ENCODE data around the gene ZC3H7B.

The ZC3H7B gene

GRCh38 chr22:41362615-41363014, 61.3 kb downstream of the ZC3H7B start:
- peaks cover 6% of the 10 kb centered on the region for H3K4me1 Mint-ChIP-seq (ENCODE audit: low read depth)
- DNase-seq: no peak
- H3K9me3 Mint-ChIP-seq: no peaks in the 10 kb centered on the region
- H3K27ac Mint-ChIP-seq: no peak overlapping the region
- H3K36me3 Mint-ChIP-seq (ENCODE audit: low read depth): peaks cover 12% of the 10 kb centered on the region
- H3K27me3 Mint-ChIP-seq: peaks cover 9% of the 10 kb centered on the region
- no peak overlapping the region for H3K4me3 Mint-ChIP-seq

DNA sequence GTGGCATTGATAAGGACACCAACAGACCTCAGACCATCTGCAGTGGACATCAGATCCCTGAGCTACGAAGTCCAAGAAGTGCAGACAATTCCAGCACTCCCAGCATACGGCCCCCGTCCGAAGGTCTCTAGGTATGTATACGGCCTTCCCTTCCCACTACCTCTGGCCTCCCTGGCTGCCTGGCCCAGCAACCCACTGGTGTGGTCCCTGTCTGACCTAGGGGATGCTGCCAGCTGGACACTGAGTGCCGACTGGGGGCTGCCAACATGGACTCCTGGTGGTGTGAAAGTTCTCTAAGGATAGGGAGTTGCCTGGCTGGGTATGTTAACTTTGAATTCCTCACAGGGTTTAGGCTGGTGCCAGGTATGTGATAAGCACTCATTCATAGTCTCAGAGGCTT, 62.9 kb downstream of the ZC3H7B start:
- H3K4me1 Mint-ChIP-seq (ENCODE audit: low read depth): peaks cover 6% of the 10 kb centered on the region
- H3K36me3 Mint-ChIP-seq (ENCODE audit: low read depth): peaks cover 4% of the 10 kb centered on the region
- H3K27ac Mint-ChIP-seq: no peak overlapping the region
- H3K9me3 Mint-ChIP-seq: no peaks in the 10 kb centered on the region
- peaks cover 9% of the 10 kb centered on the region for H3K27me3 Mint-ChIP-seq
- no peak for DNase-seq
- H3K4me3 Mint-ChIP-seq: no peak overlapping the region

GRCh38 chr22:41364955-41365354, 63.6 kb downstream of the ZC3H7B start:
- Mint-ChIP-seq H3K4me3 (no peak overlapping the region), H3K27me3 (peaks cover 9% of the 10 kb centered on the region), H3K36me3 (ENCODE audit: low read depth) (no peaks in the 10 kb centered on the region), H3K27ac (no peak overlapping the region), H3K4me1 (ENCODE audit: low read depth) (peaks cover 6% of the 10 kb centered on the region), H3K9me3 (no peaks in the 10 kb centered on the region)
- DNase-seq: no peak

DNA sequence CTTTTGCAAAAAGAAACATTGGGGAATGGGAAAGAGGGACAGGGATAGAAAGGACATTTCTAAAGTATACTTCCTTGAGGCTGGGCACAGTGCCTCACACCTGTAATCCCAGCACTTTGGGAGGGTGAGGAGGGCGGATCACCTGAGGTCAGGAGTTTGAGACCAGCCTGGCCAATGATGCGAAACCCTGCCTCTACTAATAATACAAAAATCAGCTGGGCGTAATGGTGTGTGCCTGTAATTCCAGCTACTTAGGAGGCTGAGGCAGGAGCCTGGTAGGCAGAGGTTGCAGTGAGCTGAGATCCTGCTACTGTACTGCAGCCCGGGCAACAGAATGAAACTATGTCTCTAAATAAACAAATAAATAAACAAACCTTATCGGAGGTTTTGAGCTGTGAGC, 64.1 kb downstream of the ZC3H7B start:
- Mint-ChIP-seq H3K27ac (no peak overlapping the region), H3K4me1 (ENCODE audit: low read depth) (peaks cover 6% of the 10 kb centered on the region), H3K9me3 (no peaks in the 10 kb centered on the region), H3K36me3 (ENCODE audit: low read depth) (no peaks in the 10 kb centered on the region), H3K27me3 (peaks cover 9% of the 10 kb centered on the region), H3K4me3 (no peak overlapping the region)
- no peak for DNase-seq

DNA sequence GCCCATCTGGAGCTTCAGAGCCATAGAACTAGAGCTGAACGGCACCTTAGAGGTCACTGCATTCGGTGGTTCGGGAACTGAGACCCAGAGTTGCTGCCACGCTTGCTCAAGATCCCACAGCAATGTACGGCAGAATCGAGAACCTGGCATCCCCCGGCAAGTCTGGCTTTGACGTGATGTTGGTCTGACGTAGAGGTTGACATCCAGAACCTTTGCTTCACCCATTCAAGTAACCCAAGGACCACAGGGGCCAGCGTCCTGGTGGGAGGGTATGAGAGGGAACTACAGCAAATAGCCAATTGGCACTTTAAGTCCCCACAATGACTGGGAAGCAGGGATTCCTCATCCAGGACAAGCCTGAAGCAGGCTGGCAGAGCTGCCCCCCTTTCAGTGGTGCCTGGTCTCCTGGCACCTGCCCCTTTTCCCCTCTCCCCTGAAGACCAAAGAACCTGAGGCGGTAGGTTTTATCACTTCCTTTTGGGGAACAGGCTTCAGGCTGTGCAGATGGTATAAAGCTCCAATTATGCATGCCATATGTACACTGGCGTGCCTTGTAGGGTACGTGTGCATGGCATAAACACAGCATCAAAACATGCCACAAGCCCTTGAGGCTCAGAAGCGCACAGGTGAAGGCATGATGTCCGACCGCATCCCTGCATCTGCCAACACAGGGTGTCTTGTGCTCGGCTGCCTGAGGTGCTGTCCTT, 65.2 kb downstream of the ZC3H7B start:
- peaks cover 9% of the 10 kb centered on the region for H3K27me3 Mint-ChIP-seq
- no peak overlapping the region for H3K4me3 Mint-ChIP-seq

GRCh38 chr22:41367039-41367679, 65.8 kb downstream of the ZC3H7B start:
- no peaks in the 10 kb centered on the region for H3K9me3 Mint-ChIP-seq
- no peaks in the 10 kb centered on the region for H3K36me3 Mint-ChIP-seq (ENCODE audit: low read depth)
- peaks cover 9% of the 10 kb centered on the region for H3K27me3 Mint-ChIP-seq
- peaks cover 6% of the 10 kb centered on the region for H3K4me1 Mint-ChIP-seq (ENCODE audit: low read depth)
- DNase-seq: peak; percentile 42
- no peak overlapping the region for H3K4me3 Mint-ChIP-seq
- H3K27ac Mint-ChIP-seq: no peak overlapping the region

More for the DNA sequence above, 65.2 kb downstream of the ZC3H7B start:
- no peak overlapping the region for H3K27ac Mint-ChIP-seq
- no peaks in the 10 kb centered on the region for H3K9me3 Mint-ChIP-seq
- DNase-seq: no peak
- peaks cover 6% of the 10 kb centered on the region for H3K4me1 Mint-ChIP-seq (ENCODE audit: low read depth)
- H3K36me3 Mint-ChIP-seq (ENCODE audit: low read depth): no peaks in the 10 kb centered on the region

GRCh38 chr22:41367680-41368542, 66.6 kb downstream of the ZC3H7B start:
- Mint-ChIP-seq H3K27ac (no peak overlapping the region), H3K36me3 (ENCODE audit: low read depth) (no peaks in the 10 kb centered on the region), H3K9me3 (no peaks in the 10 kb centered on the region), H3K27me3 (peaks cover 9% of the 10 kb centered on the region), H3K4me1 (ENCODE audit: low read depth) (peaks cover 6% of the 10 kb centered on the region), H3K4me3 (no peak overlapping the region)
- DNase-seq: no peak

GRCh38 chr22:41368543-41369423, 67.5 kb downstream of the ZC3H7B start:
- no peak for DNase-seq
- no peak overlapping the region for H3K27ac Mint-ChIP-seq
- H3K9me3 Mint-ChIP-seq: no peaks in the 10 kb centered on the region
- no peak overlapping the region for H3K4me3 Mint-ChIP-seq
- peaks cover 6% of the 10 kb centered on the region for H3K4me1 Mint-ChIP-seq (ENCODE audit: low read depth)
- H3K36me3 Mint-ChIP-seq (ENCODE audit: low read depth): no peaks in the 10 kb centered on the region
- peaks cover 9% of the 10 kb centered on the region for H3K27me3 Mint-ChIP-seq

GRCh38 chr22:41369424-41369745, 68.1 kb downstream of the ZC3H7B start:
- no peak overlapping the region for H3K4me3 Mint-ChIP-seq
- H3K9me3 Mint-ChIP-seq: no peaks in the 10 kb centered on the region
- H3K27ac Mint-ChIP-seq: no peak overlapping the region
- no peaks in the 10 kb centered on the region for H3K36me3 Mint-ChIP-seq (ENCODE audit: low read depth)
- H3K27me3 Mint-ChIP-seq: peaks cover 9% of the 10 kb centered on the region
- DNase-seq: no peak
- peaks cover 6% of the 10 kb centered on the region for H3K4me1 Mint-ChIP-seq (ENCODE audit: low read depth)

DNA sequence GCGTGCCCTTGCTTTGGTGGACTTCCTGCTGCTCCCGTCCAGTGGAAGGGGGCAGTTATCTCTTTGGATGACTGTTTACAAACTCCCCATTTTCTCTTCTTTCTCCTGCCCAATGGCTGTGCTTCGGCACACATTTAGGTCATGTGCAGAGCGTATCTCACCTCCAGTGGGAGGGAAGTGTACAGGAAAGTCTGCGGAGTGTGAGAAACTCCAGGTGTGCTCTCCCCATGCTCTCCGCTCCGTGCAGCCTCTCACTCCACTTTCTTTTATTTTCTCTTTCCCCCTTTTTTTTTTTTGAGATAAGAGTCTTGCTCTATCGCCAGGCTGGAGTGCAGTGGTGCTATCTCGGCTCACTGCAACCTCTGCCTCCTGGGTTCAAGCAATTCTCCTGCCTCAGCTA, 68.5 kb downstream of the ZC3H7B start:
- no peak overlapping the region for H3K27ac Mint-ChIP-seq
- H3K9me3 Mint-ChIP-seq: no peaks in the 10 kb centered on the region
- H3K36me3 Mint-ChIP-seq (ENCODE audit: low read depth): no peaks in the 10 kb centered on the region
- DNase-seq: no peak
- H3K4me3 Mint-ChIP-seq: no peak overlapping the region
- peaks cover 9% of the 10 kb centered on the region for H3K27me3 Mint-ChIP-seq
- peaks cover 6% of the 10 kb centered on the region for H3K4me1 Mint-ChIP-seq (ENCODE audit: low read depth)

GRCh38 chr22:41377846-41378245, 76.5 kb downstream of the ZC3H7B start:
- no peaks in the 10 kb centered on the region for H3K36me3 Mint-ChIP-seq (ENCODE audit: low read depth)
- no peak overlapping the region for H3K27ac Mint-ChIP-seq
- no peak for DNase-seq
- no peaks in the 10 kb centered on the region for H3K9me3 Mint-ChIP-seq
- no peak overlapping the region for H3K4me3 Mint-ChIP-seq
- H3K27me3 Mint-ChIP-seq: no peaks in the 10 kb centered on the region
- peaks cover 13% of the 10 kb centered on the region for H3K4me1 Mint-ChIP-seq (ENCODE audit: low read depth)

GRCh38 chr22:41380993-41381328, 79.6 kb downstream of the ZC3H7B start:
- peak overlapping the region; percentile 83 for H3K4me3 Mint-ChIP-seq
- H3K27me3 Mint-ChIP-seq: no peaks in the 10 kb centered on the region
- H3K4me1 Mint-ChIP-seq (ENCODE audit: low read depth): peaks cover 20% of the 10 kb centered on the region
- no peak for DNase-seq
- peak overlapping the region; percentile 99 for H3K27ac Mint-ChIP-seq
- no peaks in the 10 kb centered on the region for H3K36me3 Mint-ChIP-seq (ENCODE audit: low read depth)
- no peaks in the 10 kb centered on the region for H3K9me3 Mint-ChIP-seq

DNA sequence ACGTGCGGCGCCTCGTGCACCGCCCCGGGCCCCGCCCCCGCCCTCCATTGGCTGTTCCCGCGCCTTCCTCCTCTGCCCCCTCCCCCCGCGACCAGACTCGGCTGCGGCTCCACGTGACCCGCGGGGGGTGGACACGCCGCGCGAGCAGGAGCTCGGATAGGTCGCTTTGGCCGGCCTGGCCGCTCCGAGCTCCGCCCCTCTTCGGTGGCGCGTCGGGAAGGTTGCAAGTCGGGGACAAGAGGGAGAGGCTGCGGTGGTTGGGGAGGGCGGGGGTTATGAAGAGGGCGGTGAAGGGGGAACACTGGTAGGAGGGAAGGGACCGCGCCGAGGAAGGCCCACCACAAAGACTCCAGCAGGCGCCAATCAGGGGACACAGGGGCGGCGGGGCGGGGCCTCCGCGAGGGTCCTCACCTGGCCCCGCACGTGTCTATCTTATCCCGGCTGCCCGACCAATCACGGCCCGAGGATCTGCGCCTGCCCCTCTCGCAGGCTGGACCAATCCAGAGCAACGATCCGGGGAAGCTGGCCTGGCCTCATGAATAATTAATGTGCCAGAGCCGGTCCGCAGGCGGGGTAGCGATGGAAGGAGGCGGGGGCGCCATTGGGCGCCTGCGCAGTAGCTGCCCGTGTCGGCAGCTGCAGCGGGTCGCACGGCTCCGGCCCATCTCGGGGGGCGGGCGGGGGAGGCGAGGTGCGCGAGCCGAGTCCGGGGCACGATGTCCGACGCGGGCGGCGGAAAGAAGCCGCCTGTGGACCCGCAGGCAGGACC, 80.2 kb downstream of the ZC3H7B start, which contains the start of gene TEF:
Gene TEF, plus strand, starts transcription at position 614 of the 769 bp plus-strand sequence. Its CDS starts 103 bp downstream, at position 717.
- peak; percentile 97 for DNase-seq
- Mint-ChIP-seq H3K9me3 (no peaks in the 10 kb centered on the region), H3K4me3 (peak within 1 kb of the TSS; percentile 83), H3K36me3 (ENCODE audit: low read depth) (no peaks in the 10 kb centered on the region), H3K27me3 (no peaks in the 10 kb centered on the region), H3K4me1 (ENCODE audit: low read depth) (peaks cover 20% of the 10 kb centered on the region), H3K27ac (peak within 1 kb of the TSS; percentile 99)
